GM18907 (cell line): ENCODE data around the gene ARVCF.

Experiments used
- ATAC-seq: cut with Tn5 transposase; IDR thresholded peaks from one replicate; pipeline ENCODE4 v1.9.1; 2021; ENCODE audit warnings: mild to moderate bottlenecking, moderate library complexity; ENCODE audit not compliant: unreplicated experiment

Gene ARVCF

GRCh38 chr22:20031732-20032406, 15.2 kb upstream of the ARVCF start:
- no peak for ATAC-seq

- ATAC-seq: no peak
These were observed 13.1 kb upstream of the ARVCF start for GRCh38 chr22:20029550-20030225.

DNA sequence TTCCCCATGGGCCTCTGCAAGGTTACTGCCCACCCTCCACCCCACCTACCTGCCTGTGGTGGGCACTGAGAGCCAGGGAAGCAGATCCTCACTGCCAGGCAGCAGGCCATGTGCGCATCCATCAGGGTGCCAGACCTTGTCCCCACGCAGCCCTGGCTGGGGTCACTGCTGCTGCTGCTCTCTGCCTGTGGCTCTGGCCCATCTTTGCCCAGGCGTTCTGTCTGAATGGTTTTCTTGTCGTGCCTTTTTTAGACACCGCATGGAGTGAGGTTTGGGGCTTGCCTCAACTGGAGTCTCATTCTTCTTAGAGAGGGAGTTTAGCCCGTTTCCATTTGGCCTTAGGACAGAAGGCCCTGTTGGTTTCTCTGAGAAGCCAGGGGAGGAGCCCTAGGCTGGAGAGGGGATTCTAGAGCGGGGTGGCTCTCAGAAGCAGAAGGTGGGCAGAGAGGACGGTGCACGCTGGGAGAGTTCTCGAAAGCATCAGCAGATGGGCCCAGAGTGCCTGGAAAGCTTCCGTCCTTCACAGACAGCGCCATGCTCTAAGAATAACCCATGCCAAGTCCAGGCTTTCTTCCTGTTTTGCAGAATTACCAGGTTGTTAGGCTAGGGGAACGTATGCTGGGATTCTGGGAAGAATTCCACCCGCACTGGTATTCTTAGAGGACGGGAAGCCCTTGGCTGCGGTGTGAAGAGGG, 12.4 kb upstream of the ARVCF start:
- no peak for ATAC-seq

DNA sequence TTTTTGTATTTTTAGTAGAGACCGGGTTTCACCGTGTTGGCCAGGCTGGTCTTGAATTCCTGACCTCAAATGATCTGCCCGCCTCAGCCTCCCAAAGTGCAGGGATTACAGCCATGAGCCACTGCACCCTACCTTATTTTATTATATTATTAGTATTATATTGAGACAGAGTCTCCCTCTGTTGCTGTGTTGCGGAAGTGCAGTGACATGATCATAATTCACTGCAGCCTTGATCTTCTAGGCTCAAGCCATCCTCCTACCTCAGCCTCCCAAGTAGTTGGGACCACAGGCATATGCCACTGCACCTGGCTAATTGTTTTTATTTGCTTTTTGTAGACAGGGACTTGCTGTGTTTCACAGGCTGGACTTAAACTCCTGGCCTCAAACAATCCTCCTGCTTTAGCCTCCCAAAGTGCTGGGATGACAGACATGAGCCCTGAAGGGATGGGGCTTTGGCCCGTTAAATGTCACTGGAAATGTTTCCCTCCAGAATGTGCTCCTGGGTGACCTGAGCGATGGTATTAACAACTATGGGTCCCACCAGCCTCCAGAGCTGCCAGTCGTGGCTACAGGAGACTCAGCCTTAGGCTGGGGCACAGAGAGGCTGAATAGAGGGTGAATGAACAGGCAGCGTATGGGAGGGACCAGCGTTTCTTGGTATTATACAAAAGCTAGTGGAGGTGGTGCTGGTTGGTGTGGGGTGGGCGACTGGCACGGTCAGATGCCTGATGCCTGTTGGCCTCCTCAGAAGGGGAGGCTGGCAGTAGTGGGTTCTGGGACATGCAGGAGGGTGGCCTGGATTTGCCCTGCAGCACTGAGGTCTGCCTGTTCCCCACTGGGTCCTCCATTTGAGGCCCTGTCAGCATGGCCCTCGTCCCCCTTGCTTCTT, 11.6 kb upstream of the ARVCF start:
- no peak for ATAC-seq

DNA sequence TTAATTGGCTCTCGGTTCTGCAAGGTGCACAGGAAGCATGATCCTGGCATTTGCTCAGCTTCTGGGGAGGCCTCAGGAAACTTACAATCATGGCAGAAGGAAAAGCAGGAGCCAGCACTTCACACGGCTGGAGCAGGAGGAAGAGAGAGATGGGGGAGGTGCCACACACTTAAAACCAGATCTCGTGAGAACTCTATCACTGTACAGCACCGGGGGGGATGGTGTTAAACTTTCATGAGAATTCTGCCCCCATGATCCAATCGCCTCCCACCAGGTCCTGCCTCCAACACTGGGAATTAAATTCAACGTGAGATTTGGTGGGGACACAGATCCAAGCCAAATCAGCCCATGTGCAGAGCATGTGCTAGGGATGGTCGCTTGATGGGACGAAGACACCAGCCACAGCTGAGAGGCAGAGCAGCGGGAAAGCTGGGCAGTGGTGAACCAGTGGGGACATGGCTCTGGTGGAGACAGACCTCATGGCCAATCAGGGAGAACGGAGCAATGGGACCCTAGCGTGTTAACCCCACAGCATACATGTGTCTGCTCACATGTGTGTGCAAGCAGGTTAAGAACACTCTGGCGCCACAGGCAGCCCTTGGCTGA, 10.5 kb upstream of the ARVCF start:
- no peak for ATAC-seq

- no peak for ATAC-seq
These were observed 9.7 kb upstream of the ARVCF start for GRCh38 chr22:20026204-20026908.

- ATAC-seq: no peak
These were observed 9.0 kb upstream of the ARVCF start for GRCh38 chr22:20025401-20026203.

DNA sequence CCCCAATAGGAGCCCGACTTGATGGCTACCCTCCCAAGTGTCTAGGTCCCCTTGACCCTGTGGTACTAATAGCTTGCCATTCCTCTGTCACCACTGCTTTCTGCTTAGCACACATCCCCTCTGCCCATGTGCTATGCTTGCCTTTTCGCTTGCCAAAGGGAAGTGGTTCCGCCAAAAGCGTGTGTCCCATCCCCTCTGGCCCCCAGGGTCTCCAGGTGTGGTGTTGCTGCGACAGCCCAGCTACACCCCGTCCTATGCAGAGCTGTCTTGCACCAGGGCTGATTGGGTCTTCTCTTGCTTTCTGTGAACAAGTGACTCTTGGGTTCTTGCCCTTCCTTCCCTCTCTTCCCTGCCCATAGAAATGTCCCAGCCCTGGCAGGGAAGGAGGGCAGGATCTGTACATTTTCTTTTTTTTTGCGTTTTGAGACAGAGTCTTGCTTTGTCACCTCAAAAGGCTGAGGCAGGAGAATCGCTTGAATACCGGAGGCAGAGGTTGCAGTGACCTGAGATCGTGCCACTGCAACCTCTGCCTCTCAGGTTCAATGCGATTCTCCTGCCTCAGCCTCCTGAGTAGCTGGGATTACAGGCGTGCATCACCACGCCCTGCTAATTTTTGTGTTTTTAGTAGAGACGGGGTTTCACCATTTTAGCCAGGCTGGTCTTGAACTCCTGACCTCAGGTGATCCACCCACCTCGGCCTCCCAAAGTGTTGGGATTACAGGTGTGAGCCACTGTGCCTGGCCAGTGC, 8.2 kb upstream of the ARVCF start:
- ATAC-seq: no peak

DNA sequence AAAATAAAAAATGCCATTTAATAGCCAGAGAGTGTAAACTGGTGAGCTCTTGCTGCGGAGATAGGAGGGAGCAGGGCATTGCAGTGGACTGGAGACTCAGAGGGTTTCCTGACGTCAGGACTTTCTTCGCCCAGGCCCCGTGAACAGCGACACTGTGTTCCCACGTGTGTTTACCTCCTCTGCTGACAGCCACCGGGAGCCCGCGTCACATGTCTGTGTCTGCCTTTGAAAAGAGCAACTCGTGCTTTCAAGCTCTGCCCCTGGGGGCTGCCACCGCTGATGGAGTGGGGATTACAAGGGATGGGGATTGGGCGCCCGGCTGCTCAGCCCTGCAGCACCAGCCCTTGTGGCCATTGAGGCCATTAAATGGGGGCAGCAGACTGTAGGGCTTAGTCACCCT, 7.6 kb upstream of the ARVCF start:
- no peak for ATAC-seq

DNA sequence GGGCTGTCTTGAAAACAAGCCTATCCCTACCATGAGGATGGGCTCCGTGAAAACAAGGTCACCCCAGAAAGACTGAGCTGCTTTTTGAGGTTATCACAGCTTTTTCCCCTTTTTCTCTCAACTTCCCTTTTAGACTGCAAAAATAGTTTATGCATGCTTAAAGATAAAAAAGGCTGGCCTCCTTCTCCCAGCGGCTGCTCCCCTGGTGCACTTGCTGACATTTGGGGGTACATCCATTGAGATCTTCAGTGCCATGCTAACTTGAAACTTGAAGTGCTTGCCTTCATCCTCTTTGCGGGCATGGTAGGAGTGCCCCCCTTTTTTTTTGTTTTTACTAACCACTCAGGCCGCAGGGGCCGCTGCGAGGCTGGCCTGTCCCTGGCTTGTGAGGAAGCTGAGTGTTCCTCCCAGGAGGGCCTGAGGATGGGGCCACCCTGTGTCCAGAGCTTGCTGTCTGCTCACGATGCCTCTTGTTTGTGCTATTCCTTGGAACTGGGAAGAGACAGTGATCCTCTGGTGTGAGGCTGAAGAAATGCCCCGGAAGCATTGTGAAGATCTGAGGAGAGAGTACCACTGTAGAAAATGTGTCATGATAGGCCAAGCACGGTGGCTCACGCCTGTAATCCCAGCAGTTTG, 6.5 kb upstream of the ARVCF start:
- no peak for ATAC-seq

DNA sequence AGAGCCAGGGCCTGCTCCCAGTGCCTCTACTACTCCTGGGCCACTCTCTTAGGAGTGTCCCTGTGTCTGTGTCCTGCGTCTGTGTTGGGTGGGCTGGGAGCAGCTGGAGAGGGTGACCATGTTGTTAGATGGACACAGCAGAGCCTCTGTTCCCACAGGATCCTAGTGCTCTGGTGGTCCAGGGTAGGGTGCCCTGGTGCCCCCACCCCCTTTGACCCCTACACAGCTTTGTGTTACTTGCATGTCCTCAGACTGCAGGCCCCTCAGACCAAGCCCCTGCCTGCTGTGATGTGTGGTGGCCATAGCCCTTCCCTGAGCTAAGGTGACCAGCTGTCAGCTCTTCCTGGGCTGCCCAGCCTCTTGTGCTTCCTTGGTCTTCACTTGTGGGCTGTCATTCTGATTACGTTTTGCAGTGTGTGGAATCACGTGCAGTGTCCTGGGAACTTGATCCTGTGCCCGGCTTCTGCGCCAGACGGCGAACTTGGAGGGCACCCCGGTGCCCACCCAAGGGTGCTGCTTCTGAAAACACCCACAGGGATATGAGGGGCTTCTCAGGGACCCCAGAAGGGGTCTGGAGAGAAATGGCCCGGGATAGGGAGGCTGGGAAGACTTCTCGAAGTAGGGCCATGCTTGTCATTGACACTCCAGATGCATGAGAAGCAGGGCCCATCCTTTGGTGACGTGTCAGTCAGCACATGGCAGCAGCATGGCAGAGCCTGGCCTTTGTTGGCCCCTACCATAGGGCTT, 5.8 kb upstream of the ARVCF start:
- ATAC-seq: no peak

- ATAC-seq: peak; percentile 13
These were observed 4.9 kb upstream of the ARVCF start for GRCh38 chr22:20021196-20022181.

- ATAC-seq: peak; percentile 72
These were observed 4.0 kb upstream of the ARVCF start, which contains the start of gene TANGO2 for GRCh38 chr22:20020533-20021195. TANGO2 (plus strand) TSS chr22:20021110; CDS start chr22:20036799, 15,689 bp downstream.

DNA sequence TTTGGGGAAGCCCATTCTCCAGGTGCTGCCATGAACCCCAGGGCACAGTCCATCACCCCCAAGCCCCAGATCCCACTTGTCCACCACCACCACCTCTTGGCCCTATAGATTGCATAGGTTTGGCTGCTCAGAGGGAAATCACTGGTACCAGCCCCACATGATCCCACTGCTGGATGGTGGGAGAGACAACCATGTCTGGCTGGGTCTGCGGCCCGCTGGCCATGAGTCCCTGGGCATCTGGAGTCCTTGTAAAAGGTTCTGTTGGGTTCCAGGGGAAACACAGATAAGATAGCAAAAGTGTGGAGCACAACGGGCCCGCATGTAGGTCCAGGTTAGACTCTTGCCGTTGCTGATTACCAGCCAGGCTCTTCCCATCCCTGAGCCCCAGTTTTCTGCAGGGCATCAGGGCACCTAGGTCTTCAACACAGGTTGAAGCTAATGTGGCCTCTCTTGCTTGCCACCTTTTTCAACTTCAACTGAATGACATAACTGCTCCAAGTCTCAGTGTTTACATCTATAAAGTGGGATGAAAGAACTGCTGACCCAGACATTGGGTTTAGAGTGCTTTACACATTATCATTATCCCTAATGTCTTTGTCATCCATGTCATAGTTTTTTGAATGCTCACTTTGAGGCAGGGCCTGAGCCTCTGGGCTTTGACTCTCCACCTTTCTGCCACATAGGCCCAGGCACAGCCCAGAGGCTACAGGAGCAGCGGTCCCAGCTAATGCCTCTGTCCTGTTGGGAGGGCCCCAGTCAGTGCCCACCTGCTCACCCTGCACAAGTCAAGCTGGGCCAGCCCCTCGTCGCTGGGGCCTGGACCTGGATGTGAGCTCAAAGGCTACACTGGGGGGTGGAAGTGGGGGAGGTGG, 3.3 kb upstream of the ARVCF start:
- no peak for ATAC-seq

- ATAC-seq: no peak
These were observed 1.4 kb upstream of the ARVCF start for GRCh38 chr22:20018001-20018400.
